Hematopoietic multipotent progenitor cell treated with erythropoietin and hydrocortisone succinate and interleukin-3 and kit ligand, for 4 days (in vitro differentiated cells): Measurements from ENCODE around the gene ITPKC.

Source experiments
- DNase-seq: peaks from one replicate; pipeline ENCODE4 v3.0.0-alpha.2; 2015

Gene ITPKC

DNA sequence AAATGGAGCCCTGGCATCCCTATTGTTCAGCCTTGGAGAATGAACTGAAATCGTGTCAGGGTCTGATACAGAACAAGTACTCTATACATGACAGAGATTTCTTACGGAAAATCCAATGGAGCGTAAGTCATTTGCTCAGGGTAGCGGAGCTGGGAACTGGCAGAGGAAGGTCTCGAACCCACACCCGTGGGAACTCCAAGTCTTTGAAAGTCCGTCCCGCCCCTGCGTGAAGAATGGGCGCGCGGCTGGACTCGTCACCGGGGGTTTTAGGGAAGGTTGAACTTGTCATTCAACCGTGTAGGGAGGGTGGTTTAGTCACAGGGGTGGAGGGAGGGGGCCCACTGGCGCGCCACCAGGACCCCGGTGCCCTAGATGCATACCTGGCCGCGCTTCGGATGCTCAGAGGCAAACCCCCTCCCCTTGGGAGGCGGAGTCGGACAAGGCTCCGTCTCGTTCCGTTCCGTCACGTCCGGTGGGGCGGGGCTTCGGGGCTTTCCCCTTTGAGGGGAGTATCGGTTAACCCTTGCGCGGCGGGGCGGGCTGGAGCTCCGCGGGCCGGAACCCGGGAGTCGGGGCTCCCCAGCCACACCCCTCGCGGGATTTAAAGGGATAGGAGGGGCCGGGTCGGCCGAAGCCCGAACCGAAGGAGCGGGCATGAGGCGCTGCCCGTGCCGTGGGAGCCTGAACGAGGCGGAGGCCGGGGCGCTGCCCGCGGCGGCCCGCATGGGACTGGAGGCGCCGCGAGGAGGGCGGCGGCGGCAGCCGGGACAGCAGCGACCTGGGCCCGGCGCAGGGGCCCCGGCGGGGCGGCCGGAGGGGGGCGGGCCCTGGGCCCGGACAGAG is at the start of gene ITPKC, which contains the start of gene COQ8B:
ITPKC (plus strand) TSS at position 631 of the 843 bp plus-strand sequence; CDS start at position 655, 24 bp downstream.
COQ8B (minus strand) TSS at position 405 of the 843 bp plus-strand sequence. CDS start 2,254 bp downstream, outside the sequence.
- peak; percentile 99 for DNase-seq

DNA sequence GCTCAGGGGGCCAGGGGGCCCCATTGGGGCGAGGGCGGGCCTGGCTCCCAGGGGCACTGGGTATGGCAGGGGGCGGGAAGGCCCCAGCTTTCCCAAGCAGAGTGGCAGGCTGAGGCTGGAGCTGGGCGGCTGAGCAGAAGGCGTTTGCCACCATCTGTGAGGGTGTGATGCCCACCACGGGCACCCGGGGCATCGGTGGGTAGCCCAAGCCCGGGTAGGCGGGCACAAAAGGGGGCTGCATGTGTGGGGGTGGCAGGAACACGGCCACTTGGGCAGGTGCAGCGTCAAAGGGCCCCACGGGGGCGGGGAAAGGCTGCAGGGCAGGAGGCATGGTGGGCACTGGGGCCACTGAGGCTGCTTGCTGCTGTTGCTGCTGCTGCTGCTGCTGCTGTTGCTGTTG is 49.3 kb upstream of the ITPKC start:
- no peak for DNase-seq

GRCh38 chr19:40668991-40669614 is 47.8 kb upstream of the ITPKC start:
- no peak for DNase-seq

- DNase-seq: no peak
Measured at GRCh38 chr19:40671404-40671803, 45.5 kb upstream of the ITPKC start.

DNA sequence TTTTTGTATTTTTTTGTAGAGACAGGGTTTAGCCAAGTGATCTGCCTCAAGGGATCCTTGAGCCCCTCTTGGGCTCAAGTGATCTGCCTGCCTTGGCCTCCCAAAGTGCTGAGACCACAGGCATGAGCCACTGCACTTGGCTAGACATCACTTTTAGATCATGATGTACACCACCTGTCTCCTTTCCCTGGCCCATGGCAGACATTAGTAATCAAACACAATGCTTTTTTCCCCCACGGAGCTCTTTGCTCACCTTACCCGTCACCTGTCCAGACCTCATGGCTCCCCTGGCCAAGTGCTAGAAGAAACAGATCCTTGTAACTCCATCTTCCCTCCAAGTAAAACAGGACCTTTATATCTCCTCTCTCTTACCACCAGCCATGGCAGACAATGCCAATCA is 44.9 kb upstream of the ITPKC start:
- DNase-seq: no peak

GRCh38 chr19:40672573-40673299 is 44.2 kb upstream of the ITPKC start:
- no peak for DNase-seq

DNA sequence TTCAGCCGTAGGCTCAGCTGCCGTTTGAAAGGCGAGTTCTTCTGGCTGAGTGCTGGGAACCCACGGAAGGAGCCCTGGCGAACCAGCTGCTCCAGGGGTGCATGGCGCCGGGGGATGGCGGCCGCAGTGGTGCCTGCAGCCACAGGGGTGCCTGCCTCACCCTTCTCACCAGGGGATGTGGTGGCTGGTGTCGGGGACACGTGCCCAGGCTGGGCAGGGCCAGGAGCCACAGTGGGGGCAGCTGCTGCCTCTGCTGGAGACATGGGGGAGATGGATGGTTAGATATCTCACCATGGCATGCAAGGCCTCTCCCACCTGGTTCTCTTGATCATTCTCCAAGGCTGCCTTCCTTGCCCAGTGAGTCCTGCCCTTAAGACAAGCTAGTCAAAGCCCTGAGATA is 43.5 kb upstream of the ITPKC start:
- DNase-seq: peak; percentile 36

GRCh38 chr19:40674291-40674690 is 42.6 kb upstream of the ITPKC start:
- peak; percentile 75 for DNase-seq

GRCh38 chr19:40677156-40677555 is 39.8 kb upstream of the ITPKC start:
- DNase-seq: no peak

GRCh38 chr19:40681039-40681438 is 35.9 kb upstream of the ITPKC start:
- DNase-seq: no peak

DNA sequence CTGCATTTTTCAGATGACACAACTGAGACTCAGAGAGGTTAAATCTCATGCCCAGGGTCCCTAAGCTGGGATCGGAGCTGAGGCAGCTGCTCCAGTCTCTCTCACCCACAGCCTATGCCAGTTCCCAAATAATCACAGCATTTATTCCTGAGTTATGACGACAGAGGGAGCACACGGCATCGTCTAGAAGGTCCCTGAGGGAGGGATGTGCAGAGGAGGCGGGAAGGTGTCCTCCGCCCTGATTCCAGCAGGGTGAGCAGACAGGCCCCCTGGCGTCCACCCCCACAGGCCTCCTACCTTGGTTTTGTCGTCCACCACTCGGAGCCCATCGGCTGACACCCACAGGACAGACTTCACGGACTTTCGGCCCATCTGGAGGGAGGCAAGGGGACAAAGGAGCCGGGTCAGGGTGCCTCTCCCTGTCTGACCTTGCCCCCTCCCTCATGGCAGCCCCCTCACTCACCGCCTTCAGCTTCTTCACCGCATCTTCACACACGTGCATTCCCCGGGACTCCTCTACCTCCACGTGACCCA is 34.4 kb upstream of the ITPKC start:
- no peak for DNase-seq

GRCh38 chr19:40683437-40683836 is 33.5 kb upstream of the ITPKC start:
- no peak for DNase-seq

- DNase-seq: no peak
Measured at GRCh38 chr19:40684280-40684679, 32.6 kb upstream of the ITPKC start.

- no peak for DNase-seq
Measured at GRCh38 chr19:40685016-40685526, 31.8 kb upstream of the ITPKC start.

- DNase-seq: peak; percentile 62
Measured at GRCh38 chr19:40685563-40685962, 31.3 kb upstream of the ITPKC start.

DNA sequence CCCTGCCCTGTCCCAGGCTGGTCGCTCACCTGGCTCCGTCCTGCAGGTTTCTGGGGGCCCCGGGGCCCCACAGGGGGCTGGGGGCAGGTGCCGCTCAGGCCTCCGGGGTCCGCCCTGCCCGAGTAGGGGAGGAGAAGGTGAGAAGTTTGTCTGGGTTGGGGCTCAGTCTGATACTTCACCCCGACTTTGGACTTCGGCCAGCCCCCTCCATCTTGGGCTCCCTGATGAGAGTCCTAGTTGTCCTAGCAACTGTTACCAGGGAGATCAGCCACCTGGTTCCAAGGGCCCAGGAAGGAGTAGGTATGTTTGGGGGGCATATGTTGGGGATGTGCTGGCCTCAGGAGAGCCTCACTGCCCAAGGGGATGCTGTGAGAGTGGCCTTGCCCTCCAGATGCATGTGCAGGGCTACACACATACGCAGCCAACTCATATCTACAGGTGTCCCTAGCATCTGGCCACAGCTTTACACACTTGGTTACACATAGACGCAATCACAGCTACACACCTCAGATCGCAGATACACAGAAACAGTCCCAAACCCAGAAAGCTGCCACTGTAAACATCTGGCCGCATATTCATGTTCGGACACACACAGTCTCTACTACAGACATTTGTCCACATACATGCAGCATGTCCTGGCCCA is 29.9 kb upstream of the ITPKC start:
- DNase-seq: no peak

DNA sequence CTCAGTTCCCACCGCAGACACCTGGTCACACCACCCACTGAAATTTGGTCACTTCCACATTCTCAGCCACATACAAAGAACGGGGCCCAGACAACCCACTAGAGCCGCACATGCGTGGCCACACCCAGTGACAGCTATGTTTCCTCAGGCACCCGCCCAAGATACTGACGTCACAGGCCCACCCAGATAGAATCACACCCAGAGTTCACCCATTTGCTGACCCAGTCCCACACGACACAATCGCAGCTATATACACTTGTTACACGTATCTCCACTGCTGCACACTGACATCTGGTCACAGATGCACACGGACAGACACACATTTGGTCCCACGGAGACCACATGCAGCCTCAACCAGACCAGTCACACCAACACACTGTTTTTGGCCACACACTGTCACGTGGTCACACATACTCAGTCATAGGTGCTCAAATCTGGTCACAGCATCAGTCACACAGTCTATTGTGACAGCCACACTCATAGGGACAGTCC is 29.3 kb upstream of the ITPKC start:
- peak; percentile 79 for DNase-seq

DNA sequence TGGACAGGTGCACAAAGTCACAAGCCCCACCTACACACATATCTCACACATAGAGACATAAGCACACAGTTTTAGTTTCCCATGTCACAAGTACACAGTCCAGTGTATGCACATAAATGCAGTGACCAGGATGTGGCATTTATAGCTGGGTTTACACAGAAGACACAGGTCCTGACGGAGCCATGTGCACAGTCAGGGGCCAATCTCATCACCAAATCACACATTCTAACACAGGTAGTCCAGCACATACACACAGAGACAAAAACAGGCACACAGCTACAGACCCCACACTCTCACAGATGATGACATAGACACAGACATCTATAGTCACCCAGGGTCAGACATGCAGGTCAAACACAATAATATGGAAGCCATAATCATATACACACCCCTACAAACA is 28.6 kb upstream of the ITPKC start:
- DNase-seq: no peak

- no peak for DNase-seq
Measured at GRCh38 chr19:40688987-40689338, 27.9 kb upstream of the ITPKC start.

- peak; percentile 42 for DNase-seq
Measured at GRCh38 chr19:40689339-40690049, 27.4 kb upstream of the ITPKC start.

GRCh38 chr19:40690050-40690692 is 26.7 kb upstream of the ITPKC start, which contains the start of gene NUMBL:
TSS of gene NUMBL (minus strand) at chr19:40690651. CDS start at chr19:40690483, 168 bp downstream.
- DNase-seq: no peak
